ENCODE results near the gene MIPOL1.
"Not testable (repeated sequence)": the region's sequence is repeated elsewhere in the genome, so short reads cannot be mapped to it uniquely, and the experiment has no call there.

MIPOL1 gene, protein sequence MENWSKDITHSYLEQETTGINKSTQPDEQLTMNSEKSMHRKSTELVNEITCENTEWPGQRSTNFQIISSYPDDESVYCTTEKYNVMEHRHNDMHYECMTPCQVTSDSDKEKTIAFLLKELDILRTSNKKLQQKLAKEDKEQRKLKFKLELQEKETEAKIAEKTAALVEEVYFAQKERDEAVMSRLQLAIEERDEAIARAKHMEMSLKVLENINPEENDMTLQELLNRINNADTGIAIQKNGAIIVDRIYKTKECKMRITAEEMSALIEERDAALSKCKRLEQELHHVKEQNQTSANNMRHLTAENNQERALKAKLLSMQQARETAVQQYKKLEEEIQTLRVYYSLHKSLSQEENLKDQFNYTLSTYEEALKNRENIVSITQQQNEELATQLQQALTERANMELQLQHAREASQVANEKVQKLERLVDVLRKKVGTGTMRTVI

GRCh38 chr14:37197421-37198272 lies at the start of gene MIPOL1:
Gene MIPOL1 (plus strand): TSS chr14:37197937. CDS start chr14:37247889, 49,952 bp downstream.
- DNase-seq: peak; percentile 82

DNA sequence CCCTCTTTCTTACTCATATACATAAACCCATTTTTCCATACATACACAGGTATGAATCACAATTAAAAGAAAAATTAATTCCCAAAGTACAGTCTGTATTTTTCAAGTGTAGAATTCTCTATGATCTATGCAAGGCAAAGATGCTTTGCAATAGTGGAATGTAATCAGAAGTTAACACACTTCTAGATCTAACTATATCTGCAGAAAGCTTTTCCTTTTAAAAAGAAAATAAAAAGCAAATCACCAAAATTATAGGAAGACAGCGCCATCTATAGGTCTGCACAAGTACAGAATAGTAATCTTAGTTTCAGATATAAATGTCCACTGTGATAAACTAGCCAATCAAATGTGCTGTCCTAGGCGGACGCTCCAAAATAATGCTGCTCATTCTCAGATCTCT lies 47.3 kb upstream of the MIPOL1 start:
- DNase-seq: peak; percentile 60

DNA sequence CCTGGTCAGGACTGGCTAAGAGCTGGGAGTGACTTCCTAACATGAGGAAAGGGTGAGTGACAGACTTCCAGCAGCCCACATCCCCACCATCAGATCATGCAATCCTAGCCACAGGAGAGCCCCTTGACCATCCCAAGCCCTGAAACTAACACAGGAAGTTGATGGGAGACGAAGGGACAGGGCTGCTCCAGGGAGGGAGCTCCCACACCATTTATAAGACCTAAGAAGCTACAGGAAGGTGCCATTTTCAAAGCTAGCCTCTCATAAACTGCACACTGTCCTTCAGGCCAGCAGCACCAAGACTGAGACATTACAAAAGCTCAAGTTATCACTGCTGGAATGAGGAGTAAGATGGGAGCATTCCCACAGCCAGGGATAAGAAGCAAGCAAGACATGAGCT lies 44.7 kb upstream of the MIPOL1 start:
- DNase-seq: no peak

DNA sequence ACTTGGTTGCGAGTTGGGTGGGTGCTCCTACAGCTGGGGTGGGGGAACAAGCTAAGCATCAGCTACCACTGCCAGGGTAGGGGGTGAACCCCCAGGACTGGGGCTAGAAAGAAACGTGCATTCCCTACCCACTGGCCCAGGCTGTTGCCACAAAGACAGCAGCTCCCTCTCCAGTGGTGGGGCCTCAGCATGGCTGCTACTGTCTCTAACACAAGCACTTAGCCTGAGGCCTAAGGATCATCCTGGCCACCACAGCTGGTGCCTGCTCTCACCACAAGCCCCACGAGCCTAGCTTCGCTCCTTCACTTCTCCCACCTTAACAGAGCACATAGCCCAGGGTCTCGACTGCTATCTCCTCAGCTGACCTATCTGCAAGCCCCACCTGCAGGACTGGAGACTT lies 44.3 kb upstream of the MIPOL1 start:
- DNase-seq: no peak

- DNase-seq: no peak
Observed at GRCh38 chr14:37157987-37158386, 39.8 kb upstream of the MIPOL1 start.

- DNase-seq: not testable (repeated sequence)
Observed at GRCh38 chr14:37162307-37162706, 35.4 kb upstream of the MIPOL1 start.

- no peak for DNase-seq
Observed at GRCh38 chr14:37165794-37166193, 31.9 kb upstream of the MIPOL1 start.

DNA sequence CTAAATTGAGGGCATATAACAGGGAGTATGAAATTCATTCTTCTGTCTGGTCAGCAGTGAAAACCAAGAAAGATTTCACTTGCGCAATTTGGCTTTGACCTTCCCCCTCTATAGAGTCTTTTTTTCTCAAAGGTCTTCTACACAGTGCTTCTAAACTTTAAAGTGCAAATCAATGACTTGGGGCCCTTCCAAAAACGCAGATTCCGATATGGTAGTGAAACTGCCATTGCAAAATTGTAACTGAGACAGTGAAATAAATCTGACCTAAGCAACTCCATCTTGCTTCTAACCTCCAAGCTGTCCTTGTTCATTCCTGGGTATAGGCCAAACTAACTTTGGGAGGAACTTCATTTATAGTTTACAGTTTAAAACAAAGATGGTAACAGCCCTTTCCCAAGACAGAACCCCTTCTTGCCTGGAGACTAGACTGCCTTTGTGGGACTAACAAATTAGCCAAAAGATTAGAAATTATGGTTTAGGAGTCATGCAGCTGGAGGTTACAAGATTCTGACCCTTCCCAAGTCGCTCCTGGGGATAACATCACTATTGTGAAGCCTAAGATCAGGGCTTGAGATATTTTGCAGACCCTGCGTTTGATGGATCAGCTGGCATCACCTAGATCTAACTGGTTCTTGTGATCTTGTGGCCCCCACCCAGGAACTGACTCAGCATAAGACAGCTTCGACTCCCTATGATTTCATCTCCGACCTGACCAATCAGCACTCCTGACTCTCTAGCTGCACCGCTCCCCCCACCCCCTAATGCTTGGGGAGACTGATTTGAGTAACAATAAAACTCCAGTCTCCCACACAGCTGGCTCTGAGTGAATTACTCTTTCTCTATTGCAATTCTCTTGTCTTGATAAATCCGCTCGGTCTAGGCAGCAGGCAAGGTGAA lies 30.3 kb upstream of the MIPOL1 start:
- DNase-seq: no peak

DNA sequence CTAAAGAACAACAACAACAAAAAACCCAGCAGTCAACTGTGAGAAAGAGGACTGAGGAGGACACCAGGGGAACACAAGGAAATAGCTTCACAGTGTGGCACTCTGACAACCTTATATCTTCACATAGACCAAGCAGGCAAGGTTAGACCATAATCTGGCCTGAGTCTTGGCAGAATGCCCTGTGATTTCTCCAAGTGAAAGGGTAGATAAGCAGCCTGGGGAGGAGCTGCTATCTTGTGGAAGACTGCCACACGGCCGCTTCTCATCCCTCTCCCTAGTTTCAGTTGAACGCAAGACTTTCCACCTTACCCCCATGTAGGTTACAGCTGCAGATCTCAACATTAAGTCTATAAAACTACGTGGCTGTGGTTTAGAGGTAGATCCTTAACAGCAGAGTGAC lies 29.0 kb upstream of the MIPOL1 start:
- DNase-seq: no peak

DNA sequence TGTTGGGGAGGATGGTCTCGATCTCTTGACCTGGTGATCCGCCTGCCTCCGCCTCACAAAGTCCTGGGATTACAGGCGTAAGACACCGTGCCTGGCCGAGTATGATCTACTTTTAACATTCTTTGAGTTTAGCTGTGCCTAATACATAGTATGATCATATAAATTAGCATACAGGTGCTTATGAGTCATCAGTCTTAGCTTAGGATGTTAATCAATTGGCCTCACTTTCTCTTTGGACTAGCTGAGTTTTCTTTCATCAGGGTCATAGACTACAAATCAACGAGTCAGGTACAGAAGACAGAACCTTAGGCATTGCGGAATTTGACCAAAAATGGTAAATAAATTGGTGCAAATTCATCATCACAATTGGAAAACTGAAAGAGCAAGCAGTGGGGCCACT lies 27.5 kb upstream of the MIPOL1 start:
- no peak for DNase-seq

DNA sequence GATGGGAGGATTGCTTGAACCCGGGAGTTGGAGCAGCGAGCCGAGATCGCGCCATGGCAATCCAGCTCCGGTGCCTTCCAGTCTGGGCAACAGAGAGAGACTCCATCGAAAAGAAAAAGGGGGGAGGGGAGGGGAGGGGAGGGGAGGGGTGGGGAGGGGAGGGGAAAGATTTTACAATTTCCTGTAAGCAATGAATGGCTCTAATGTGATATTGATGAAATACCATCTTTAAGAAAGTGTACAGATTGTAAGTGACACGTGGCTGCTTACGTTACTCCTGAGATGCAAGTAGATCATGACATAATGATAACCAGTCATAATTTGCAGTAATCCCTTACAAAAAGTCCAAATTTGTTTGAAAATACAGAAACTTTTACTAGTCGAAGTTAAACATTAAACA lies 26.7 kb upstream of the MIPOL1 start:
- no peak for DNase-seq

DNA sequence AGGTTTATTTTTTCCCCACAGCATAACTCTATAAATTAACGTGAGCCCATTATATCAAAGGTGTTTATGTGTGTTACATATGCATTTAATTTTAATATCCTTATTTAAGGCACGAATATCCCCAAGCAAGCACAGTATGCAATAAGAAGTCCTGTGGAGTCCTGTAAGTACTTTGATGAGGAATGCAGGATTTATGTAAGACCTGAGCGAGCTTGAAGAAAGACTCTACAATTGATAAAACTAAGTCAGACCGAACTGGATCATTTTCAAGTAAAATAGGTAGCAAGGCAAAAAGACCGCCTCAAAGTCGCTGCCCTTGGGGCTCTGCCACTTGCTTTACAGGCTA lies 26.1 kb upstream of the MIPOL1 start:
- no peak for DNase-seq

DNA sequence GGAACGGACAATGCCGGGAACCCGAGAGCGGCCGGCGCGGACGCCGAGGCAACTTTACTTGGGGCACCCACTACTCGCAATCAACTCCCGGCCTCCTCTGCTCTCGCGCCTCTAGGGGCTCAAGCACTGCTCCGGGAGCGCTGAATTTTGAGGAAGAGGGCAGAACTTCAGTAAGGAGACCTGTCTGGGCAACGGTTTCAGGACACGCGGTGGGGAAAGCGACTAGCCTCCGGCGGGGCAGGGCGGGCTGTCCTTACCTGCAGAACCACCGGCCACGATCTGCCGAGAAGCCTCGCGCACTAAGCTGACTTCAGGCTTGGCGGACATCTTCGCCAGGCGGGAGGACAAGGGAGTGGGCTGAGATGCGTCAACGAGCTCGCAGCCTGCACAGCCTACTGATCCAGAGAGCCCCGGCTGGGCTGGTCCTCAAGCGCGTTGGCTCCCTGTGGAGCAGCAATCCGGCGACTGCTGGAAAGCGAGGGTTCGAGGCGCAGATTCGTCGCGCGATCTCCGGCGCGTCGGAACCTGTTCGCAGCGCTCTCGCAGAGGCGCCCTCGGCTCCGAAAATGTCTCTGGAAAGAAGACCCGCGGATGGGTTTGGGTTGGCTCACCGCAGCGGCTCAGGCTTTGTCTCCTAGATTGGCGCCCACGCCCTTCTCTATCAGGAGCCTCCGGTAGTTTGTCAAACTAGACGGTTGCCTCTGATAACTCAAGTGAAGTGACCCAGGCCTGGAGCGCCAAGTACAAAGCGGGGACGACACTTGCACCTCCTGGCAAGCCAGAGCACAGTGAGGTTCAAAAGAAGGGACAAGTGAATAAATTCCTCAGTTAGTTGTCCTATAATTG lies 25.5 kb upstream of the MIPOL1 start, which contains the start of gene SLC25A21:
TSS of gene SLC25A21 (minus strand) at position 583 of the 846 bp plus-strand sequence.
- peak; percentile 83 for DNase-seq

- DNase-seq: no peak
Observed at GRCh38 chr14:37172936-37173614, 24.7 kb upstream of the MIPOL1 start.

DNA sequence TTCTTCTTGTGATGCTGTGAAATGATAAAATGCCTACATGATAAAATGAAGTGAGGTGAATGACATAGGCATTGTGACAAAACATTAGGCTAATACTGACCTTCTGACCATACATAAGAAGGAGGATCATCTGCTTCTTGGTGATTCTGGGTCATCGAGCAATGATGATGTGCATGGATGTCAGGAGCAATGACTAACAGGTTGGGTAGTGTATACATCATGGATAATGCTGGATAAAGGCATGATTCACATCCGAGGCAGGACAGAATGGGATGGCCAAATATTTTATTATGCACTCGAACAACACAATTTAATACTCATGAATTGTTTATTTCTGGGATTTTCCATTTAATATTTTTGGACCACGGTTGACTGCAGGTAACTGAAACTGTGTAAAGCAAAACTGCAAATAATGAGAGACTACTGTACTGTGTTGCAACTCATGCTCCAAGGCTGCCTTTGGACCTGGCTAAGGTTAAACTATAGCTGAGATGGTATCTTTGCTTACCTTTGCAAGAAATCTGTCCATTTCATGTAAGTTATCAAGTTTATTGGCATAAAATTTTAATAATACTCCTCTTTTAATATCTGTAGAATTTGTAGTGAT lies 17.7 kb upstream of the MIPOL1 start:
- no peak for DNase-seq

GRCh38 chr14:37180886-37181285 lies 16.9 kb upstream of the MIPOL1 start:
- not testable (repeated sequence) for DNase-seq

DNA sequence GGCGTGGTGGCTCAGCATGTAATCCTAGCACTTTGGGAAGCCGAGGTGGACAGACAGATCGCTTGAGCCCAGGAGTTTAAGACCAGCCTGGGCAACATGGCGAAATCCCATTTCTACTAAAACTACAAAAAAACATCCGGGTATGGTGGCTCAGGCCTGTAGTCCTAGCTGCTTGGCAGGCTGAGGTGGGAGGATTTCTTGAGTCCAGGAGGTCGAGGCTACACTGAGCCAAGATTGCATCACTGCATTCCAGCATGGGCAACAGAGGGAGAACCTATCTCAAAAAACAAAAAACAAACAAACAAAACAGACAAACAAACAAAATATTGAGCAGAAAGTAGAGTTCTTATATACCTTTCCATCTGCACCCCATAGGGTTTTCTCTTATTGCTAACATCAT lies 16.3 kb upstream of the MIPOL1 start:
- DNase-seq: no peak

GRCh38 chr14:37184520-37184919 lies 13.2 kb upstream of the MIPOL1 start:
- not testable (repeated sequence) for DNase-seq

- DNase-seq: no peak
Observed at GRCh38 chr14:37185670-37186069, 12.1 kb upstream of the MIPOL1 start.

GRCh38 chr14:37186865-37187264 lies 10.9 kb upstream of the MIPOL1 start:
- no peak for DNase-seq

GRCh38 chr14:37187294-37187693 lies 10.4 kb upstream of the MIPOL1 start:
- DNase-seq: no peak
